ENCODE data around the gene CTPS1. TPM values are rescaled to one million over a fixed set of nuclear protein-coding genes. Genes with fewer than 3 reads are reported as not detected.

The CTPS1 gene
- total RNA-seq, 2 experiments from 2014 or later: 100 to 102 TPM

DNA sequence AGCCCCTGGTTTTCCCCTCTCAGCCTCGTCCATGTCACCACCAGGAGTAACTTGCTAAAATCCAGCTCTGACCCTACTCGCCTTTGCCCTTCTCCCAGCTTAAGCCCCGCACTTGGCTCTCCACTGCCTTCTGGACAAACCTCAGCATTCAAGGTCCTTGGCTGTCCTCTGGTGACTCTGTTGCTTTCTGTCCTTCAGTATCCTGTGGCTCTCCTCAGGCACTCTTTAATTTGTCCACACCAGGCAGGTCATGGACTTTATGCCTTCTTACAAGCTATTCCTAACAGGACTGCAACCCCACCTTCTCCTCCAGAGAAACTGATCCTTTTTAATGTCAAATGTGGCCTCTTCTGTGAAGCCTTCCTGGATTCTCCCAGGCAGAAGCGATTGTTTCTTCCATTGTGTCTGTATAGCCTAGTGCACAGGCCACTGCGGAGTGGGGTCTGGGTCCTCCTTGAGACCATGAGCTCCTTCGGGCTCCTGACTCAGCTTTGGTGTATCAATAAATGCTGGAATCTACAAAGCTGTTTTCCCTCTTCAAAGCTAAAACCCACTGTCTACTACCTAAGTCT is 26.7 kb upstream of the CTPS1 start:
- intact Hi-C loops (cut with micrococcal nuclease): loop anchor here (5.0 kb wide), 3 partner anchors 91 to 341 kb away; partner anchors contain the start of gene CITED4
- H3K9me3 Mint-ChIP-seq: no peaks in the 10 kb centered on the region
- peaks cover 7% of the 10 kb centered on the region for H3K4me1 Mint-ChIP-seq (ENCODE audit: low read depth)
- no peak overlapping the region for H3K4me3 Mint-ChIP-seq
- no peaks in the 10 kb centered on the region for H3K36me3 Mint-ChIP-seq (ENCODE audit: low read depth)
- peaks cover 15% of the 10 kb centered on the region for H3K27me3 Mint-ChIP-seq
- CTCF ChIA-PET: interaction anchor here (0.6 to 6.6 kb wide), 46 partner anchors 8 to 1084 kb away, joined by 3 to 105 read pairs (median 4); partner anchors contain the start of genes CITED4 and ZNF684
- ATAC-seq: no peak
- TF ChIP-seq, protein P1, sequence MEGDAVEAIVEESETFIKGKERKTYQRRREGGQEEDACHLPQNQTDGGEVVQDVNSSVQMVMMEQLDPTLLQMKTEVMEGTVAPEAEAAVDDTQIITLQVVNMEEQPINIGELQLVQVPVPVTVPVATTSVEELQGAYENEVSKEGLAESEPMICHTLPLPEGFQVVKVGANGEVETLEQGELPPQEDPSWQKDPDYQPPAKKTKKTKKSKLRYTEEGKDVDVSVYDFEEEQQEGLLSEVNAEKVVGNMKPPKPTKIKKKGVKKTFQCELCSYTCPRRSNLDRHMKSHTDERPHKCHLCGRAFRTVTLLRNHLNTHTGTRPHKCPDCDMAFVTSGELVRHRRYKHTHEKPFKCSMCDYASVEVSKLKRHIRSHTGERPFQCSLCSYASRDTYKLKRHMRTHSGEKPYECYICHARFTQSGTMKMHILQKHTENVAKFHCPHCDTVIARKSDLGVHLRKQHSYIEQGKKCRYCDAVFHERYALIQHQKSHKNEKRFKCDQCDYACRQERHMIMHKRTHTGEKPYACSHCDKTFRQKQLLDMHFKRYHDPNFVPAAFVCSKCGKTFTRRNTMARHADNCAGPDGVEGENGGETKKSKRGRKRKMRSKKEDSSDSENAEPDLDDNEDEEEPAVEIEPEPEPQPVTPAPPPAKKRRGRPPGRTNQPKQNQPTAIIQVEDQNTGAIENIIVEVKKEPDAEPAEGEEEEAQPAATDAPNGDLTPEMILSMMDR (IDR thresholded peaks at IDR 0.05): peak; percentile 12
- POLR2A ChIA-PET: interaction anchor here (0.7 kb wide), 1 partner anchor 1979 kb away, joined by 3 read pairs; no protein-coding TSS in a partner anchor
- no peak overlapping the region for H3K27ac Mint-ChIP-seq
- no peak for DNase-seq

DNA sequence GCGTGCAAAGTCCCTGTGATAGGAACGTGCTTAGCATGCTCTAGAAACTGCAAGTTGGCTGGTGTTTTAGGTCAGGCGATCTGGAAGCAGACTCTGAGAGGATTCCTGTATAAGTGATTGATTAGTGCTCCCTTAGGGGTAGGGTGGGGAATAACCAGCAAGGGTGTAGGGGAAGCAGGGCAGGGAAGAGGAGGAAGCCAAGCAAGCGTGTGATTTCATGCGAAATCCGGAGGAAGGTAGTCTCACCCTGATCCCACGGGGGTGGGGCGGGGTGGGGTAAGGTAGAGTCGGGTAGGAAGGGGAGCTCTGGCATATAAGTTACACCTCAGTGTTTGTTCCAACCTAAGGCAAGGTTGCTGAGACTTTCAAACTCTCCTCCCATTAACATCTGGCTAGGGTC is 24.9 kb upstream of the CTPS1 start:
- POLR2A ChIA-PET: no interaction called here
- TF ChIP-seq, protein P1 (IDR thresholded peaks at IDR 0.05): no peak
- no peak overlapping the region for H3K27ac Mint-ChIP-seq
- peaks cover 15% of the 10 kb centered on the region for H3K27me3 Mint-ChIP-seq
- ATAC-seq: no peak
- H3K4me1 Mint-ChIP-seq (ENCODE audit: low read depth): peaks cover 5% of the 10 kb centered on the region
- DNase-seq: no peak
- CTCF ChIA-PET: interaction anchor here (1.1 to 4.8 kb wide), 6 partner anchors 11 to 285 kb away, joined by 3 to 36 read pairs (median 4); partner anchors contain the start of gene CITED4
- intact Hi-C loops (cut with micrococcal nuclease): loop anchor here (5.0 kb wide), 3 partner anchors 92 to 342 kb away; partner anchors contain the start of gene CITED4
- no peaks in the 10 kb centered on the region for H3K9me3 Mint-ChIP-seq
- no peaks in the 10 kb centered on the region for H3K36me3 Mint-ChIP-seq (ENCODE audit: low read depth)
- H3K4me3 Mint-ChIP-seq: no peak overlapping the region

DNA sequence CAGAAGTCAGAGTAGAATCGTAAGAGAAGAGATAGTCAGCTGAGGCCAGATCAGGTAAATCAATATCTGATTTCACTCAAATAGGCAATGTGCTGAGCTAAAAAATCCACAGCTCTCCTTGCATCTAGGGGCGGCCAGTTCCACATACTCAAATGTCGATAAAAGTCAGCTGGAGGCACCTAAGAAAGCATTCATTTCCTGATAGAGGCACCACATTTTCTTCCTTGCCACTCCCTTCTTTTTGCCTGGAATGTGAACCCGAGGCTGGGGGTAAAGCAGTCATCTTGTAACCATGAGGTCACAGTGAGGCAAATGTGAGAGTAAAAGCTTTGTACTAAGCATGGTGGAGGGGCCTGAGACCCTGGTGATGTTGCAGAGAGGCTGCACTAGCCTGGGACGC is 24.2 kb upstream of the CTPS1 start:
- Mint-ChIP-seq H3K9me3 (no peaks in the 10 kb centered on the region), H3K4me1 (ENCODE audit: low read depth) (peaks cover 5% of the 10 kb centered on the region), H3K27me3 (peaks cover 15% of the 10 kb centered on the region), H3K4me3 (no peak overlapping the region), H3K36me3 (ENCODE audit: low read depth) (no peaks in the 10 kb centered on the region), H3K27ac (no peak overlapping the region)
- POLR2A ChIA-PET: interaction anchor here (0.7 kb wide), 1 partner anchor 1922 kb away, joined by 3 read pairs; no protein-coding TSS in a partner anchor
- no peak for DNase-seq
- intact Hi-C loops (cut with micrococcal nuclease): no loop called here
- ATAC-seq: no peak
- TF ChIP-seq, protein P1 (IDR thresholded peaks at IDR 0.05): no peak
- CTCF ChIA-PET: interaction anchor here (1.1 to 4.8 kb wide), 6 partner anchors 11 to 286 kb away, joined by 3 to 34 read pairs (median 3); partner anchors contain the start of gene CITED4

DNA sequence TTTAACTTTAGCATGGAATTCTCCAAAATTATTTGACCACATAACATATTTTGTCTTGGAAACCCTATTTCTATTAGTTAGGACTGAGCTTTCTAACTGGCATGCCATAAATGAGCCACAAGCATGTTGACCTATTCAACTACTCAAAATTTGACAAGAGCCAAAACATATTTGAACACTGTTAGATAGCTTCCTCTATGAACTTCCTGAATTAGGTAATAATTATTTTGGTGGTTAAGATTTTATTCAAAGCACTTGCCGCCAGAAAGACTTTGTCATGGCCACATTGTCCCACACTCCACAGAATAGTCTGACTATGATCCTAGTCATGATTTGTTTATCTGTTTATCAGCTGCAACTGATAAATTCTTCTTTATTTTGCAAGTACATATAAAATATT is 23.1 kb upstream of the CTPS1 start:
- Mint-ChIP-seq H3K4me3 (no peak overlapping the region), H3K9me3 (no peaks in the 10 kb centered on the region), H3K27ac (no peak overlapping the region), H3K36me3 (ENCODE audit: low read depth) (no peaks in the 10 kb centered on the region), H3K4me1 (ENCODE audit: low read depth) (peaks cover 5% of the 10 kb centered on the region), H3K27me3 (peaks cover 15% of the 10 kb centered on the region)
- ChIA-PET POLR2A (no interaction called here), CTCF (interaction anchor here (0.8 to 1.6 kb wide), 2 partner anchors 47 to 94 kb away, joined by 3 read pairs; partner anchors contain the start of gene CITED4)
- TF ChIP-seq, protein P1 (IDR thresholded peaks at IDR 0.05): no peak
- intact Hi-C loops (cut with micrococcal nuclease): no loop called here
- ATAC-seq: no peak
- no peak for DNase-seq

DNA sequence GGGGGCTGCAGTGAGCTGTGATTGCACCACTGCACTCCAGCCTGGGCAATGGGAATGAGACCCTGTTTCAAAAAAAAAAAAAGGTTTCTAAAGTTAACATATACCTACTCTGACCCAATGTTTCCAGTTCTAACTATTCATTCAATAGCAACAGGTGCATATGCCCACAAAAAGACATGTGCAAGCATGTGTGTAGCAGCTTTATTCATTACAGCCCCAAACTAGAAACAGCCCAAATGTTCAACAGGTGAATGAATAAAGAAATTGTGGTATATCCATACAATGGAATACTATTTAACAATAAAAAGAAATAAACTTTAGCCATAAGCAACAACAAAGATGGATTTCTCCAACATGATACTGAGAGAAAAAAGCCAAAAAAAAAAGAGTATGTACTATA is 21.3 kb upstream of the CTPS1 start:
- POLR2A ChIA-PET: no interaction called here
- no peaks in the 10 kb centered on the region for H3K36me3 Mint-ChIP-seq (ENCODE audit: low read depth)
- intact Hi-C loops (cut with micrococcal nuclease): no loop called here
- TF ChIP-seq, protein P1 (IDR thresholded peaks at IDR 0.05): no peak
- ATAC-seq (no peak), DNase-seq (no peak)
- H3K9me3 Mint-ChIP-seq: no peaks in the 10 kb centered on the region
- H3K27me3 Mint-ChIP-seq: peaks cover 7% of the 10 kb centered on the region
- CTCF ChIA-PET: interaction anchor here (9.9 kb wide), 1 partner anchor 8 kb away, joined by 83 read pairs; no protein-coding TSS in a partner anchor
- H3K4me3 Mint-ChIP-seq: no peak overlapping the region
- no peaks in the 10 kb centered on the region for H3K4me1 Mint-ChIP-seq (ENCODE audit: low read depth)
- no peak overlapping the region for H3K27ac Mint-ChIP-seq

All from activated CD8-positive, alpha-beta T cell treated with anti-CD3 and anti-CD28 coated beads for 36 hours (primary cell).